HepG2 (cell line): ENCODE results near the gene AMELY. TPM values are rescaled to one million over a fixed set of nuclear protein-coding genes. Genes with fewer than 3 reads are reported as not detected.

Source experiments
- HDAC2 ChIP-seq: sonication (generic); formaldehyde crosslinking; IDR thresholded peaks from 2 replicates; pipeline ENCODE4 v1.4.0; 2020; ENCODE audit warnings: missing genetic modification reagents
- HINFP ChIP-seq: sonication (generic); formaldehyde crosslinking; IDR thresholded peaks from 2 replicates; pipeline ENCODE4 v1.4.0; 2020; ENCODE audit warnings: low read depth, mild to moderate bottlenecking, missing genetic modification reagents
- HOXA9 ChIP-seq: sonication (generic); formaldehyde crosslinking; IDR thresholded peaks from 2 replicates; pipeline ENCODE4 v1.8.1; 2022; ENCODE audit warnings: missing genetic modification reagents, mild to moderate bottlenecking, moderate library complexity, borderline replicate concordance
- MLLT10 ChIP-seq: sonication (generic); formaldehyde crosslinking; IDR thresholded peaks from 2 replicates; pipeline ENCODE4 v1.4.0; 2020; ENCODE audit warnings: missing genetic modification reagents
- MXD3 ChIP-seq: IDR thresholded peaks from 2 replicates; pipeline ENCODE4 v1.6.1; 2016; ENCODE audit warnings: mild to moderate bottlenecking, missing biosample characterization, missing genetic modification reagents
- PLRG1 ChIP-seq: fragments of 450-650 bp; conservative IDR thresholded peaks from 2 replicates; pipeline ENCODE4 v1.6.1; 2016
- PRDM4 ChIP-seq: sonication (generic); formaldehyde crosslinking; IDR thresholded peaks from 2 replicates; pipeline ENCODE4 v1.9.0; 2021; ENCODE audit warnings: missing genetic modification reagents, borderline replicate concordance
- PRPF4 ChIP-seq: fragments of 200-400 bp; formaldehyde crosslinking; IDR thresholded peaks from 2 replicates; pipeline ENCODE4 v1.6.1; 2016; ENCODE audit warnings: low read length, low read depth; ENCODE audit not compliant: poor library complexity, severe bottlenecking
- SAP130 ChIP-seq: IDR thresholded peaks from 2 replicates; pipeline ENCODE4 v1.6.1; 2016; ENCODE audit warnings: low read depth
- SMAD1 ChIP-seq: sonication (generic); formaldehyde crosslinking; IDR thresholded peaks from 2 replicates; pipeline ENCODE4 v1.4.0; 2020; ENCODE audit warnings: missing genetic modification reagents, low read depth, mild to moderate bottlenecking, borderline replicate concordance
- TAF1 ChIP-seq: sonication (generic); formaldehyde crosslinking; IDR thresholded peaks from 2 replicates; pipeline ENCODE4 v1.4.0; 2020; ENCODE audit warnings: missing genetic modification reagents
- TBX2 ChIP-seq: sonication (generic); formaldehyde crosslinking; IDR thresholded peaks from 2 replicates; pipeline ENCODE4 v1.5.0; 2020; ENCODE audit warnings: missing genetic modification reagents, mild to moderate bottlenecking, borderline replicate concordance
- TFAP4 ChIP-seq: sonication (generic); IDR thresholded peaks from 2 replicates; pipeline ENCODE4 v1.6.1; 2016; ENCODE audit warnings: low read depth, borderline replicate concordance
- ZNF124 ChIP-seq: sonication (generic); formaldehyde crosslinking; IDR thresholded peaks from 2 replicates; pipeline ENCODE4 v1.4.0; 2020; ENCODE audit warnings: missing genetic modification reagents
- ZNF263 ChIP-seq: sonication (generic); formaldehyde crosslinking; IDR thresholded peaks from 2 replicates; pipeline ENCODE4 v1.4.0; 2020; ENCODE audit warnings: missing genetic modification reagents
- ZNF557 ChIP-seq: sonication (generic); formaldehyde crosslinking; IDR thresholded peaks from 2 replicates; pipeline ENCODE4 v1.4.0; 2020; ENCODE audit warnings: missing genetic modification reagents
- ZNF713 ChIP-seq: sonication (generic); formaldehyde crosslinking; IDR thresholded peaks from 2 replicates; pipeline ENCODE4 v1.4.0; 2020; ENCODE audit warnings: mild to moderate bottlenecking, missing genetic modification reagents
- ZNF770 ChIP-seq: sonication (generic); formaldehyde crosslinking; IDR thresholded peaks from 2 replicates; pipeline ENCODE4 v1.5.0; 2020; ENCODE audit warnings: mild to moderate bottlenecking, missing genetic modification reagents
- polyA plus RNA-seq, 8 experiments: library from polyadenylated mRNA; depleted of rRNA in 3 of 8; stranded (reverse) in 7 of 8; unstranded in 1 of 8; fragments of >200 nt; fragmentation: Illumina TruSeq in 4 of 8; extraction: Trizol in 4 of 8; gene quantifications; 2 replicates each; pipeline versions ENCODE4 v1.2.1 to v1.2.3, GENCODE V29; 2011 to 2016; ENCODE audit warnings: low read depth in 4 of 8, missing spikeins in 1 of 8, mixed read lengths in 1 of 8; ENCODE audit not compliant: insufficient read depth in 1 of 8
- total RNA-seq, 5 experiments: library from RNA; depleted of rRNA; stranded (reverse); fragments of >200 nt; fragmentation: Illumina TruSeq; extraction: Trizol; gene quantifications; 2 replicates each; pipeline ENCODE4 v1.2.3, GENCODE V29; 2016; ENCODE audit warnings: low read depth in 1 of 5
- TF ChIP-seq, protein P1 (sequence below): sonication (generic); formaldehyde crosslinking; IDR thresholded peaks from 2 replicates; pipeline ENCODE4 v1.5.1; 2020; ENCODE audit warnings: missing genetic modification reagents, mild to moderate bottlenecking, borderline replicate concordance
- TF ChIP-seq, protein P2 (sequence below): sonication (generic); formaldehyde crosslinking; IDR thresholded peaks from 2 replicates; pipeline ENCODE4 v1.8.1; 2023; ENCODE audit warnings: mild to moderate bottlenecking, missing genetic modification reagents, borderline replicate concordance

AMELY gene
- total and polyA plus RNA-seq, 2 of the 13 experiments (the other 11 are each of a cell fraction or from before 2014, with no cell fraction given) = not detected

GRCh38 chrY:6910372-6911252 is 940 bp downstream of the AMELY start, which contains the start of gene TBL1Y (continued):
- TF ChIP-seq ZNF263 (CRISPR knock-in tag) (peak; percentile 85), PLRG1 (no peak), ZNF124 (CRISPR knock-in tag) (no peak), MXD3 (CRISPR knock-in tag) (no peak), HINFP (CRISPR knock-in tag) (no peak), TFAP4 (peak; percentile 48; the same call in 1 of the 2 replicates), ZNF770 (CRISPR knock-in tag) (no peak), TAF1 (CRISPR knock-in tag) (peak; percentile 42; the same call in 1 of the 2 replicates), TBX2 (no peak), PRDM4 (CRISPR knock-in tag) (no peak), HDAC2 (CRISPR knock-in tag) (no peak), MLLT10 (CRISPR knock-in tag) (no peak), PRPF4 (no peak), ZNF557 (CRISPR knock-in tag) (no peak), SMAD1 (CRISPR knock-in tag) (no peak), SAP130 (CRISPR knock-in tag) (no peak), ZNF713 (CRISPR knock-in tag) (no peak), HOXA9 (CRISPR knock-in tag) (no peak)
- TF ChIP-seq, protein P1, sequence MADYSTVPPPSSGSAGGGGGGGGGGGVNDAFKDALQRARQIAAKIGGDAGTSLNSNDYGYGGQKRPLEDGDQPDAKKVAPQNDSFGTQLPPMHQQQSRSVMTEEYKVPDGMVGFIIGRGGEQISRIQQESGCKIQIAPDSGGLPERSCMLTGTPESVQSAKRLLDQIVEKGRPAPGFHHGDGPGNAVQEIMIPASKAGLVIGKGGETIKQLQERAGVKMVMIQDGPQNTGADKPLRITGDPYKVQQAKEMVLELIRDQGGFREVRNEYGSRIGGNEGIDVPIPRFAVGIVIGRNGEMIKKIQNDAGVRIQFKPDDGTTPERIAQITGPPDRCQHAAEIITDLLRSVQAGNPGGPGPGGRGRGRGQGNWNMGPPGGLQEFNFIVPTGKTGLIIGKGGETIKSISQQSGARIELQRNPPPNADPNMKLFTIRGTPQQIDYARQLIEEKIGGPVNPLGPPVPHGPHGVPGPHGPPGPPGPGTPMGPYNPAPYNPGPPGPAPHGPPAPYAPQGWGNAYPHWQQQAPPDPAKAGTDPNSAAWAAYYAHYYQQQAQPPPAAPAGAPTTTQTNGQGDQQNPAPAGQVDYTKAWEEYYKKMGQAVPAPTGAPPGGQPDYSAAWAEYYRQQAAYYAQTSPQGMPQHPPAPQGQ = no peak
- TF ChIP-seq, protein P2, sequence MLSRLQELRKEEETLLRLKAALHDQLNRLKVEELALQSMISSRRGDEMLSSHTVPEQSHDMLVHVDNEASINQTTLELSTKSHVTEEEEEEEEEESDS (CRISPR knock-in tag) = no peak
